Neural progenitor cell (in vitro differentiated cells): Measurements from ENCODE around the gene LRFN5. TPM values are rescaled to one million over a fixed set of nuclear protein-coding genes. Genes with fewer than 3 reads are reported as not detected.

Experiments
- DNase-seq: peaks from one replicate; pipeline ENCODE4 v3.0.0-alpha.2; 2016; ENCODE audit warnings: low spot score
- H2AFZ ChIP-seq: fragments of 200-600 bp; sonication (generic); replicated peaks from 2 replicates; pipeline ENCODE4 v1.6.1; 2016; ENCODE audit warnings: antibody characterized with exemption
- H3F3A ChIP-seq: fragments of 200-600 bp; sonication (generic); 2 replicates; pipeline ENCODE4 v1.6.1; 2016; ENCODE audit warnings: antibody characterized with exemption, low read depth
- H3K27ac ChIP-seq: fragments of 200-600 bp; sonication (generic); 2 replicates; pipeline ENCODE4 v1.5.1; 2016; ENCODE audit warnings: mild to moderate bottlenecking
- H3K27me3 ChIP-seq: fragments of 200-600 bp; sonication (generic); 2 replicates; pipeline ENCODE4 v1.6.1; 2016; ENCODE audit warnings: mild to moderate bottlenecking, moderate library complexity
- H3K36me3 ChIP-seq: fragments of 200-600 bp; sonication (generic); 2 replicates; pipeline ENCODE4 v1.5.1; 2016
- H3K4me1 ChIP-seq: fragments of 200-600 bp; sonication (generic); 2 replicates; pipeline ENCODE4 v1.6.1; 2016; ENCODE audit warnings: mixed run types
- H3K4me2 ChIP-seq: fragments of 200-600 bp; sonication (generic); 2 replicates; pipeline ENCODE4 v1.6.1; 2016
- H3K4me3 ChIP-seq: fragments of 200-600 bp; sonication (generic); 2 replicates; pipeline ENCODE4 v1.5.1; 2016
- H3K79me2 ChIP-seq: fragments of 200-600 bp; sonication (generic); 2 replicates; pipeline ENCODE4 v1.6.1; 2016; ENCODE audit warnings: low read depth
- H3K9ac ChIP-seq: fragments of 200-600 bp; sonication (generic); 2 replicates; pipeline ENCODE4 v1.6.1; 2016
- H3K9me3 ChIP-seq: fragments of 200-600 bp; sonication (generic); 2 replicates; pipeline ENCODE4 v1.5.1; 2016; ENCODE audit warnings: low read depth
- H4K20me1 ChIP-seq: fragments of 200-600 bp; sonication (generic); 2 replicates; pipeline ENCODE4 v1.6.1; 2016; ENCODE audit warnings: low read depth
- H3K27ac Mint-ChIP-seq: 3 replicates; pipeline ENCODE4 v1.8.0; 2021; ENCODE audit warnings: mixed read lengths
- H3K27me3 Mint-ChIP-seq: 2 replicates; pipeline ENCODE4 v1.8.0; 2022; ENCODE audit warnings: low read depth, mild to moderate bottlenecking, inconsistent platforms, moderate library complexity, mixed read lengths; ENCODE audit not compliant: insufficient read depth
- H3K36me3 Mint-ChIP-seq: 3 replicates; pipeline ENCODE4 v1.8.0; 2021; ENCODE audit warnings: mixed read lengths
- H3K4me1 Mint-ChIP-seq: 3 replicates; pipeline ENCODE4 v1.8.0; 2021; ENCODE audit warnings: mixed read lengths
- H3K4me3 Mint-ChIP-seq: 3 replicates; pipeline ENCODE4 v1.8.0; 2021; ENCODE audit warnings: mild to moderate bottlenecking, moderate library complexity, mixed read lengths
- H3K9me3 Mint-ChIP-seq: 3 replicates; pipeline ENCODE4 v1.8.0; 2020; ENCODE audit warnings: mixed read lengths
- CTCF ChIP-seq: fragments of 200-600 bp; sonication (generic); IDR thresholded peaks from 2 replicates; pipeline ENCODE4 v1.5.1; 2017; ENCODE audit warnings: antibody characterized with exemption, mild to moderate bottlenecking
- EZH2 ChIP-seq: fragments of 200-600 bp; sonication (generic); IDR thresholded peaks from 2 replicates; pipeline ENCODE4 v1.6.1; 2017; ENCODE audit warnings: antibody characterized with exemption, mild to moderate bottlenecking, moderate library complexity
- EZH2phosphoT487 ChIP-seq: fragments of 200-600 bp; sonication (generic); IDR thresholded peaks from 2 replicates; pipeline ENCODE4 v1.6.1; 2017; ENCODE audit warnings: antibody characterized with exemption
- total RNA-seq: library from RNA; depleted of rRNA; stranded (reverse); fragments of >200 nt; gene quantifications from 2 replicates; pipeline ENCODE4 v1.2.3, GENCODE V29; 2015; ENCODE audit warnings: low replicate concordance

Gene LRFN5
- total RNA-seq, 1 donor from 2014 or later = 0.49 TPM

- H3K9me3 Mint-ChIP-seq = no peaks in the 10 kb centered on the region
- no peak overlapping the region for H2AFZ ChIP-seq
- H3K9ac ChIP-seq = no peak overlapping the region
- DNase-seq = no peak
- H3K36me3 Mint-ChIP-seq = no peaks in the 10 kb centered on the region
- no peaks in the 10 kb centered on the region for H3F3A ChIP-seq
- no peak overlapping the region for H3K4me2 ChIP-seq
- H3K27ac Mint-ChIP-seq = no peak overlapping the region
- H3K4me3 Mint-ChIP-seq = no peak overlapping the region
- H3K27ac ChIP-seq = no peak overlapping the region
- H3K36me3 ChIP-seq = no peaks in the 10 kb centered on the region
- H3K4me1 Mint-ChIP-seq = no peaks in the 10 kb centered on the region
- no peaks in the 10 kb centered on the region for H3K27me3 ChIP-seq
- H3K4me3 ChIP-seq = no peak overlapping the region
- no peaks in the 10 kb centered on the region for H4K20me1 ChIP-seq
- no peaks in the 10 kb centered on the region for H3K79me2 ChIP-seq
- H3K4me1 ChIP-seq = no peaks in the 10 kb centered on the region
- TF ChIP-seq CTCF (no peak), EZH2phosphoT487 (no peak), EZH2 (no peak)
- no peaks in the 10 kb centered on the region for H3K9me3 ChIP-seq
- no peaks in the 10 kb centered on the region for H3K27me3 Mint-ChIP-seq
Observed at GRCh38 chr14:41650802-41651201, 44.1 kb downstream of the LRFN5 start.

DNA sequence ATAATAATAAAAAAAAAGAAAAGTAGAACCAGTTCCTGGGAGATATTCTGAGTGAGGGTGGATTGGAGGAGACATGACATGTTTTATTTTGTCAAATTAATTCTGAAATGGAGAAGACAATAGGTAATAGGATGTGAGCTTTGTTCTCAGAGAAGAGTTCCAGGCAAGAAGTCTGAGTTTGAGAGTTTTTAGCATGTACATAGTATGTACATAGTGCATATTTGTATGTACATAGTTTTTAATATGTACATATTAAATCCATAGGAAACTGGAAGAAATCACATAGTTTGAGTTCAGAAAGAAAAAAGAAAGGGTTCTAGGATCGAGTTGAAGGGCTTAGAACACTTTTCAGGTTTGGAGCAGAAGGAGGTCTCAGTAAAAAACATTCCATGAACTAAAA lies 47.5 kb downstream of the LRFN5 start:
- no peaks in the 10 kb centered on the region for H3K36me3 ChIP-seq
- no peak for TF ChIP-seq EZH2
- no peak for TF ChIP-seq EZH2phosphoT487
- TF ChIP-seq CTCF = no peak
- H3K79me2 ChIP-seq = no peaks in the 10 kb centered on the region
- H3K27me3 ChIP-seq = no peaks in the 10 kb centered on the region
- no peak overlapping the region for H3K4me2 ChIP-seq
- no peaks in the 10 kb centered on the region for H3K9me3 ChIP-seq
- no peaks in the 10 kb centered on the region for H4K20me1 ChIP-seq
- no peaks in the 10 kb centered on the region for H3K4me1 Mint-ChIP-seq
- H3F3A ChIP-seq = no peaks in the 10 kb centered on the region
- no peak overlapping the region for H3K27ac Mint-ChIP-seq
- no peak overlapping the region for H2AFZ ChIP-seq
- no peaks in the 10 kb centered on the region for H3K27me3 Mint-ChIP-seq
- no peaks in the 10 kb centered on the region for H3K36me3 Mint-ChIP-seq
- H3K27ac ChIP-seq = no peak overlapping the region
- no peaks in the 10 kb centered on the region for H3K4me1 ChIP-seq
- no peak overlapping the region for H3K9ac ChIP-seq
- H3K4me3 ChIP-seq = no peak overlapping the region
- H3K4me3 Mint-ChIP-seq = no peak overlapping the region
- no peaks in the 10 kb centered on the region for H3K9me3 Mint-ChIP-seq
- no peak for DNase-seq

- Mint-ChIP-seq H3K4me1 (no peaks in the 10 kb centered on the region), H3K36me3 (no peaks in the 10 kb centered on the region), H3K9me3 (no peaks in the 10 kb centered on the region), H3K27me3 (no peaks in the 10 kb centered on the region), H3K27ac (no peak overlapping the region), H3K4me3 (no peak overlapping the region)
- TF ChIP-seq CTCF (no peak), EZH2 (no peak), EZH2phosphoT487 (no peak)
- H4K20me1 ChIP-seq = no peaks in the 10 kb centered on the region
- H3K9me3 ChIP-seq = no peaks in the 10 kb centered on the region
- DNase-seq = no peak
- H3K4me1 ChIP-seq = no peaks in the 10 kb centered on the region
- no peak overlapping the region for H3K27ac ChIP-seq
- no peak overlapping the region for H3K9ac ChIP-seq
- H3K4me2 ChIP-seq = no peak overlapping the region
- no peaks in the 10 kb centered on the region for H3K27me3 ChIP-seq
- no peak overlapping the region for H3K4me3 ChIP-seq
- H2AFZ ChIP-seq = no peak overlapping the region
- H3K36me3 ChIP-seq = no peaks in the 10 kb centered on the region
- H3K79me2 ChIP-seq = no peaks in the 10 kb centered on the region
- no peaks in the 10 kb centered on the region for H3F3A ChIP-seq
Observed at GRCh38 chr14:41662780-41663472, 56.2 kb downstream of the LRFN5 start.
